Chondrocyte (in vitro differentiated cells): Measurements from ENCODE around the gene SYT7. TPM values are rescaled to one million over a fixed set of nuclear protein-coding genes. Genes with fewer than 3 reads are reported as not detected.

Source experiments
- DNase-seq: peaks from one replicate; pipeline ENCODE4 v3.0.0; 2021; ENCODE audit warnings: mixed read lengths, low spot score
- H3K27ac Mint-ChIP-seq: one replicate; pipeline ENCODE4 v1.8.0; 2021; ENCODE audit warnings: mild to moderate bottlenecking, moderate library complexity, mixed read lengths; ENCODE audit not compliant: unreplicated experiment
- H3K27me3 Mint-ChIP-seq: 2 replicates; pipeline ENCODE4 v1.8.0; 2021; ENCODE audit warnings: low read depth, mixed read lengths
- H3K36me3 Mint-ChIP-seq: 2 replicates; pipeline ENCODE4 v1.8.0; 2021; ENCODE audit warnings: low read depth, mixed read lengths
- H3K4me1 Mint-ChIP-seq: 2 replicates; pipeline ENCODE4 v1.8.0; 2021; ENCODE audit warnings: low read depth, mild to moderate bottlenecking, mixed read lengths
- H3K4me3 Mint-ChIP-seq: one replicate; pipeline ENCODE4 v1.8.0; 2021; ENCODE audit warnings: mild to moderate bottlenecking, moderate library complexity, mixed read lengths; ENCODE audit not compliant: unreplicated experiment
- H3K9me3 Mint-ChIP-seq: 2 replicates; pipeline ENCODE4 v1.8.0; 2021; ENCODE audit warnings: low read depth, mixed read lengths
- CTCF ChIP-seq: fragments of 200-600 bp; sonication (generic); IDR thresholded peaks from 2 replicates; pipeline ENCODE4 v1.5.0; 2021; ENCODE audit warnings: antibody characterized with exemption, mild to moderate bottlenecking, moderate library complexity
- total RNA-seq: library from RNA; stranded (reverse); gene quantifications from 3 replicates; pipeline ENCODE4 v1.2.1, GENCODE V29; 2021

The SYT7 gene
- total RNA-seq, 1 donor from 2014 or later, result 1.5 TPM

GRCh38 chr11:61487342-61488025 lies 93.4 kb downstream of the SYT7 start:
- DNase-seq, result no peak
- H3K4me1 Mint-ChIP-seq, result peaks cover 21% of the 10 kb centered on the region
- H3K4me3 Mint-ChIP-seq, result no peak overlapping the region
- TF ChIP-seq CTCF, result no peak
- H3K9me3 Mint-ChIP-seq, result no peaks in the 10 kb centered on the region
- no peak overlapping the region for H3K27ac Mint-ChIP-seq
- H3K27me3 Mint-ChIP-seq, result peaks cover 4% of the 10 kb centered on the region
- H3K36me3 Mint-ChIP-seq, result peaks cover 5% of the 10 kb centered on the region

DNA sequence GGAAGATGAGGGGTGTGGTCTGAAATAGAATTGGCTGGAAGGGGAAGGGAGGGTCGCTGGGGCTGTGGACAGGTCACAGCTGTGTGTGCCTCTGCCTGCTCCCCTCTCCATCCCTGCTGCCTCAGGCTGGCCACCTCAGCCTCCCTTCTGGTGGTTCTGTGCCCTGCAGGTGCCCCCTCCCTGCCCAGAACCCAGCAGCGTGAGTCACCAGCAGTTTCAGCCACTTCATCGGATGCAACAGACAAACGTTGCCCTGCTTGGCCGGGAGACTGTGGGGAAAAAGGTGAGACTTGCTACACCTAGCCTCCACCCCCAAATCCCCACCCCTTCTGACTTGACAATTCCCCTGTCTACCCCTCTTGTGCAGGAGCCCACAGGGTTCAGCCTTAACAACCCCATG lies 94.1 kb downstream of the SYT7 start:
- DNase-seq, result no peak
- Mint-ChIP-seq H3K9me3 (no peaks in the 10 kb centered on the region), H3K4me3 (no peak overlapping the region), H3K27me3 (peaks cover 8% of the 10 kb centered on the region), H3K36me3 (peaks cover 5% of the 10 kb centered on the region), H3K4me1 (peaks cover 21% of the 10 kb centered on the region), H3K27ac (no peak overlapping the region)
- no peak for TF ChIP-seq CTCF

DNA sequence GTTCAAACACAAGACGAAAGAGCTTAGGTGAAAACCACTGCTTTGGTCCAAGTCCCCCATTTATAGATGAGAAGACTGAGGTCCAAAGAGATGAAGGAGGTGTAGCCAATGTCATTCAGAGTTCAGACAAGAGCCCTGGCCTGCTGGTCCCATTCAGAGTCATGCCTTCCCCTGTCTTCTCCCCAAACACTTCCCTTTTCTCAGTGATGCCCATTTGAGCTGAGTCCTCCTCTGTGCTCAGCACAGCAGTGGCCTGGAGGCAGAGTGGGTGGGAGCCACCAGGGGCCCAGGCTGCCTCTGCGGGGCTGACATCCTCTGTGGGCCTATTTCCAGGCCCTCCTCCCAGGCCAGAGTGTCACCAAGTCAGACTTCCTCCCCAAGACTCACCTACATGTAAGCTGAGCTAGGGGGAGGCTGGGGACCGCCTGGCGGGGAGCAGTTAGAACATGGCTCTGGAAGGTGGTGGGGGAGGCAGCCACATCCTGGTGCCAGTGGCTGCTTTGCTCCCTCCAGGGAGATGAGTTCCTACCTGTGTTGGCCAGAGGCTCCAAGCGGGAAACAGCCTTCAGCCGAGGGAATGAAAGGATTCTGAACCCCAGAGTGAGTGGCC lies 94.8 kb downstream of the SYT7 start:
- Mint-ChIP-seq H3K36me3 (peaks cover 5% of the 10 kb centered on the region), H3K27me3 (peaks cover 12% of the 10 kb centered on the region), H3K27ac (no peak overlapping the region), H3K9me3 (no peaks in the 10 kb centered on the region), H3K4me3 (no peak overlapping the region), H3K4me1 (peaks cover 21% of the 10 kb centered on the region)
- TF ChIP-seq CTCF, result no peak
- no peak for DNase-seq

DNA sequence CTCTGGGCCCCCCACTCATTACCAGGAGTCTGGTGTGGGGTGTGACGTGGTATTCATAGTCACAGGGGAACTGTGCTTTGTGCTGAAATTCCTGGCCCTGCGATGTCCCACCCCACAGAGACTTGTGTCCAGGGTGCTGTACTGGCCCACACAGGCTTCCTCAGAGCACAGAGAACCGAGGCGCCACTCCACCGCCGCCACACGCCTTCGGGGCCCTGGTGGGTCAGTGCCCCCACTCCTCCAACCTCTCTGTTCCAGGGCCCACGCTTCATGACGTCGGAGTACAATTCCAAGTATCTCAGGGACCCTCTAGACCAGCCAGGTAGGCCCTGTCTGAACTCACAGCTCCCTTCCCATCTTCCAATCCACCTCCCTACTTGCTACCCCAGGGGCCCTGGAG lies 95.8 kb downstream of the SYT7 start:
- H3K36me3 Mint-ChIP-seq, result peaks cover 5% of the 10 kb centered on the region
- H3K9me3 Mint-ChIP-seq, result no peaks in the 10 kb centered on the region
- H3K4me1 Mint-ChIP-seq, result peaks cover 18% of the 10 kb centered on the region
- no peak for TF ChIP-seq CTCF
- no peak overlapping the region for H3K27ac Mint-ChIP-seq
- H3K27me3 Mint-ChIP-seq, result peaks cover 17% of the 10 kb centered on the region
- DNase-seq, result no peak
- no peak overlapping the region for H3K4me3 Mint-ChIP-seq

DNA sequence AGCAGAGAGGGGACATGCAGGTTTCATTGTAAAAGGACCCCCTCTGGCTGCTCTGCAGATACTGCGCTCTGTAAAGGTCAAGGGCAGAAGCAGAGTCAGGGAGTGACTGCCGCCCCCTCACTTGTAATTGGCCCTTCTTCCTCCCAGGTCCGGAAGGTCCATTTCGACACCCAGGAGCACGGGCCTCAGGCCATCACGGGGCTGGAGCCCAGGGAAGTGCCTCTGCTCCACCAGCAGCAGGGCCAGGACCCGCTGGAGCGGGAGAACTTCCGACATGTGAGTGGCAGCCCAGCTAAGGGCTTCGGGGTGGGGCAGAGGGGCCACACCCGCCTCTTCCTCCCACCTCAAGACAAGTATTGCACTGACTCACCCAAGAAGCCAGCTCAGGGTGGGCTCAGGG lies 96.3 kb downstream of the SYT7 start:
- Mint-ChIP-seq H3K36me3 (peaks cover 5% of the 10 kb centered on the region), H3K27ac (no peak overlapping the region), H3K4me3 (no peak overlapping the region), H3K27me3 (peaks cover 17% of the 10 kb centered on the region), H3K4me1 (peaks cover 12% of the 10 kb centered on the region), H3K9me3 (no peaks in the 10 kb centered on the region)
- TF ChIP-seq CTCF, result no peak
- DNase-seq, result no peak
